H9 (cell line): ENCODE data around the gene TMIE. TPM values are rescaled to one million over a fixed set of nuclear protein-coding genes. Genes with fewer than 3 reads are reported as not detected.

Experiments used
- DNase-seq: peaks from one replicate; pipeline ENCODE4 v3.0.0-alpha.2; 2017
- H2AFZ ChIP-seq: one replicate; pipeline ENCODE4 v1.6.1; 2013; ENCODE audit warnings: mild to moderate bottlenecking, low read length, control low read depth, moderate library complexity
- H2AK5ac ChIP-seq: 2 replicates; pipeline ENCODE4 v1.6.1; 2013; ENCODE audit warnings: low read length, control low read depth, mixed read lengths; ENCODE audit not compliant: insufficient read length
- H2BK120ac ChIP-seq: one replicate; pipeline ENCODE4 v1.6.1; 2013; ENCODE audit warnings: low read depth, mild to moderate bottlenecking, low read length, control low read depth, inconsistent platforms; ENCODE audit not compliant: poor library complexity, severe bottlenecking
- H2BK12ac ChIP-seq: 2 replicates; pipeline ENCODE4 v1.6.1; 2013; ENCODE audit warnings: low read length, control low read depth, mixed read lengths, low read depth; ENCODE audit not compliant: insufficient read length
- H2BK15ac ChIP-seq: 2 replicates; pipeline ENCODE4 v1.6.1; 2013; ENCODE audit warnings: low read depth, low read length, control low read depth
- H2BK20ac ChIP-seq: one replicate; pipeline ENCODE4 v1.6.1; 2013; ENCODE audit warnings: low read depth, mild to moderate bottlenecking, low read length, control low read depth, inconsistent platforms; ENCODE audit not compliant: poor library complexity, severe bottlenecking
- H2BK5ac ChIP-seq: 2 replicates; pipeline ENCODE4 v1.6.1; 2013; ENCODE audit warnings: low read length, control low read depth, mixed read lengths; ENCODE audit not compliant: insufficient read length
- H3K14ac ChIP-seq: 2 replicates; pipeline ENCODE4 v1.6.1; 2013; ENCODE audit warnings: low read length, control low read depth; ENCODE audit not compliant: insufficient read depth
- H3K18ac ChIP-seq: 2 replicates; pipeline ENCODE4 v1.6.1; 2013; ENCODE audit warnings: low read depth, mild to moderate bottlenecking, mixed read lengths, low read length, control low read depth; ENCODE audit not compliant: insufficient read length
- H3K23ac ChIP-seq: 2 replicates; pipeline ENCODE4 v1.6.1; 2013; ENCODE audit warnings: low read length, control low read depth, mixed read lengths, low read depth; ENCODE audit not compliant: insufficient read length
- H3K23me2 ChIP-seq: 2 replicates; pipeline ENCODE4 v1.6.1; 2013; ENCODE audit warnings: low read depth, mild to moderate bottlenecking, mixed read lengths, low read length, control low read depth; ENCODE audit not compliant: insufficient read length, poor library complexity, severe bottlenecking
- H3K27ac ChIP-seq: 2 replicates; pipeline ENCODE4 v1.5.1; 2013; ENCODE audit warnings: low read length, control low read depth, mixed read lengths, low read depth; ENCODE audit not compliant: insufficient read length
- H3K27me3 ChIP-seq: 2 replicates; pipeline ENCODE4 v1.6.1; 2013; ENCODE audit warnings: low read length, control low read depth, inconsistent platforms; ENCODE audit not compliant: insufficient read depth
- H3K4ac ChIP-seq: 2 replicates; pipeline ENCODE4 v1.6.1; 2013; ENCODE audit warnings: low read depth, mild to moderate bottlenecking, control low read depth, inconsistent platforms, low read length, moderate library complexity
- H3K4me1 ChIP-seq: 2 replicates; pipeline ENCODE4 v1.6.1; 2013; ENCODE audit warnings: low read length, control low read depth, inconsistent platforms; ENCODE audit not compliant: insufficient read depth
- H3K4me2 ChIP-seq: 2 replicates; pipeline ENCODE4 v1.6.1; 2013; ENCODE audit warnings: low read length, control low read depth, mixed read lengths; ENCODE audit not compliant: insufficient read length, insufficient read depth
- H3K56ac ChIP-seq: 2 replicates; pipeline ENCODE4 v1.6.1; 2013; ENCODE audit warnings: low read depth, mild to moderate bottlenecking, mixed read lengths, low read length, control low read depth; ENCODE audit not compliant: insufficient read length
- H3K79me1 ChIP-seq: 2 replicates; pipeline ENCODE4 v1.6.1; 2013; ENCODE audit warnings: low read depth, mild to moderate bottlenecking, moderate library complexity, low read length, control low read depth, inconsistent platforms; ENCODE audit not compliant: insufficient read depth, poor library complexity, severe bottlenecking
- H3K79me2 ChIP-seq: 2 replicates; pipeline ENCODE4 v1.6.1; 2013; ENCODE audit warnings: low read length, control low read depth, inconsistent platforms; ENCODE audit not compliant: insufficient read depth
- H3K9ac ChIP-seq: 2 replicates; pipeline ENCODE4 v1.6.1; 2013; ENCODE audit warnings: low read length, control low read depth, mixed read lengths; ENCODE audit not compliant: insufficient read length; ENCODE audit errors: extremely low read depth
- H3K9me3 ChIP-seq: one replicate; pipeline ENCODE4 v1.6.1; 2013; ENCODE audit warnings: low read depth, low read length, inconsistent platforms; ENCODE audit not compliant: control insufficient read depth
- H3T11ph ChIP-seq: one replicate; pipeline ENCODE4 v1.6.1; 2013; ENCODE audit warnings: mild to moderate bottlenecking, low read length, control low read depth, inconsistent platforms
- H4K20me1 ChIP-seq: one replicate; pipeline ENCODE4 v1.6.1; 2013; ENCODE audit not compliant: control insufficient read depth, insufficient read length, insufficient read depth
- H4K5ac ChIP-seq: 2 replicates; pipeline ENCODE4 v1.6.1; 2013; ENCODE audit warnings: low read depth, mild to moderate bottlenecking, mixed read lengths, low read length, control low read depth; ENCODE audit not compliant: insufficient read length
- H4K8ac ChIP-seq: replicated peaks from 2 replicates; pipeline ENCODE4 v1.6.1; 2013; ENCODE audit warnings: low read length, control low read depth, mixed read lengths, low read depth; ENCODE audit not compliant: insufficient read length
- H4K91ac ChIP-seq: 2 replicates; pipeline ENCODE4 v1.6.1; 2013; ENCODE audit warnings: low read depth, mild to moderate bottlenecking, moderate library complexity, mixed read lengths, low read length, control low read depth; ENCODE audit not compliant: insufficient read length
- H3K27ac Mint-ChIP-seq, 3 experiments: 2 replicates in 2 of 3; 3 replicates in 1 of 3; pipeline ENCODE4 v1.8.0; 2020 to 2021; ENCODE audit warnings: mixed read lengths in 3 of 3, mild to moderate bottlenecking in 1 of 3, moderate library complexity in 1 of 3
- H3K27me3 Mint-ChIP-seq: 2 replicates; pipeline ENCODE4 v1.8.0; 2021; ENCODE audit warnings: low read depth, mild to moderate bottlenecking, moderate library complexity, mixed read lengths
- H3K36me3 Mint-ChIP-seq, 3 experiments: 2 replicates in 2 of 3; 3 replicates in 1 of 3; pipeline ENCODE4 v1.8.0; 2020 to 2021; ENCODE audit warnings: low read depth in 3 of 3, mixed read lengths in 3 of 3; ENCODE audit not compliant: insufficient read depth in 1 of 3
- H3K4me1 Mint-ChIP-seq, 2 experiments: 2 replicates each; pipeline ENCODE4 v1.8.0; 2020; ENCODE audit warnings: mixed read lengths in 2 of 2
- H3K4me3 Mint-ChIP-seq, 2 experiments: 2 replicates in 1 of 2; 3 replicates in 1 of 2; pipeline ENCODE4 v1.8.0; 2020 to 2021; ENCODE audit warnings: mild to moderate bottlenecking in 2 of 2, mixed read lengths in 2 of 2, moderate library complexity in 1 of 2
- H3K9me3 Mint-ChIP-seq, 2 experiments: 2 replicates in 1 of 2; 3 replicates in 1 of 2; pipeline ENCODE4 v1.8.0; 2020; ENCODE audit warnings: mild to moderate bottlenecking in 2 of 2, mixed read lengths in 2 of 2, moderate library complexity in 1 of 2
- WGBS: extraction: QIAGEN DNeasy Blood & Tissue Kit; methylation state at CpG from one replicate; pipeline ENCODE4 v1.1.7; 2013; ENCODE audit warnings: missing lambda C conversion rate, low lambda C conversion rate, mixed read lengths; ENCODE audit not compliant: insufficient read length; ENCODE audit errors: extremely low coverage; 5-methylcytosine and 5-hydroxymethylcytosine counted together
- total RNA-seq: library from RNA; stranded (reverse); gene quantifications from 2 replicates; pipeline ENCODE4 v1.2.1, GENCODE V29; 2021
- TF ChIP-seq, protein P1 (sequence below): fragments of 200-600 bp; sonication (generic); conservative IDR thresholded peaks from 3 replicates; pipeline ENCODE4 v1.8.0; 2021; ENCODE audit warnings: antibody characterized with exemption, mild to moderate bottlenecking

TMIE gene
- total RNA-seq, 1 experiment from 2014 or later: 0.63 TPM

GRCh38 chr3:46692566-46692990, 8.6 kb upstream of the TMIE start:
- Mint-ChIP-seq H3K36me3 (no peaks in the 10 kb centered on the region; a peak in 1 of 7 replicates), H3K9me3 (no peaks in the 10 kb centered on the region), H3K4me3 (peak overlapping the region; percentile 66 to 82), H3K27ac (no peak overlapping the region; a peak in 1 of 7 replicates), H3K4me1 (peaks cover 14 to 17% of the 10 kb centered on the region in 2 experiments), H3K27me3 (peaks cover 33% of the 10 kb centered on the region)
- Histone ChIP-seq H3K4me2 (peak overlapping the region; percentile 65), H4K5ac (no peak overlapping the region), H3K23me2 (peaks cover 8% of the 10 kb centered on the region), H3K79me2 (no peaks in the 10 kb centered on the region), H2AK5ac (no peak overlapping the region), H3K18ac (no peak overlapping the region), H3K27ac (no peak overlapping the region), H3K27me3 (peaks cover 4% of the 10 kb centered on the region; the same call in 1 of the 2 replicates), H2BK12ac (no peak overlapping the region), H3T11ph (no peak overlapping the region), H3K56ac (no peak overlapping the region), H3K14ac (no peak overlapping the region), H3K9ac (no peak overlapping the region), H3K4me1 (no peaks in the 10 kb centered on the region; the same call in 1 of the 2 replicates), H2BK20ac (no peak overlapping the region), H2BK120ac (no peak overlapping the region), H2AFZ (no peak overlapping the region), H3K79me1 (no peaks in the 10 kb centered on the region), H3K4ac (no peak overlapping the region), H4K20me1 (no peaks in the 10 kb centered on the region), H4K8ac (no peak overlapping the region), H2BK15ac (no peak overlapping the region), H3K23ac (no peak overlapping the region), H2BK5ac (no peak overlapping the region), H3K9me3 (no peaks in the 10 kb centered on the region), H4K91ac (no peak overlapping the region)
- WGBS: no CpG with 5 or more reads among the region's 11 CpGs
- TF ChIP-seq, protein P1, sequence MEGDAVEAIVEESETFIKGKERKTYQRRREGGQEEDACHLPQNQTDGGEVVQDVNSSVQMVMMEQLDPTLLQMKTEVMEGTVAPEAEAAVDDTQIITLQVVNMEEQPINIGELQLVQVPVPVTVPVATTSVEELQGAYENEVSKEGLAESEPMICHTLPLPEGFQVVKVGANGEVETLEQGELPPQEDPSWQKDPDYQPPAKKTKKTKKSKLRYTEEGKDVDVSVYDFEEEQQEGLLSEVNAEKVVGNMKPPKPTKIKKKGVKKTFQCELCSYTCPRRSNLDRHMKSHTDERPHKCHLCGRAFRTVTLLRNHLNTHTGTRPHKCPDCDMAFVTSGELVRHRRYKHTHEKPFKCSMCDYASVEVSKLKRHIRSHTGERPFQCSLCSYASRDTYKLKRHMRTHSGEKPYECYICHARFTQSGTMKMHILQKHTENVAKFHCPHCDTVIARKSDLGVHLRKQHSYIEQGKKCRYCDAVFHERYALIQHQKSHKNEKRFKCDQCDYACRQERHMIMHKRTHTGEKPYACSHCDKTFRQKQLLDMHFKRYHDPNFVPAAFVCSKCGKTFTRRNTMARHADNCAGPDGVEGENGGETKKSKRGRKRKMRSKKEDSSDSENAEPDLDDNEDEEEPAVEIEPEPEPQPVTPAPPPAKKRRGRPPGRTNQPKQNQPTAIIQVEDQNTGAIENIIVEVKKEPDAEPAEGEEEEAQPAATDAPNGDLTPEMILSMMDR: no peak
- DNase-seq: peak; percentile 81
